GM21619 (cell line): ENCODE results near the gene OBSL1.

Source experiments
- ATAC-seq: cut with Tn5 transposase; IDR thresholded peaks from one replicate; pipeline ENCODE4 v1.9.1; 2021; ENCODE audit not compliant: unreplicated experiment

OBSL1 gene

DNA sequence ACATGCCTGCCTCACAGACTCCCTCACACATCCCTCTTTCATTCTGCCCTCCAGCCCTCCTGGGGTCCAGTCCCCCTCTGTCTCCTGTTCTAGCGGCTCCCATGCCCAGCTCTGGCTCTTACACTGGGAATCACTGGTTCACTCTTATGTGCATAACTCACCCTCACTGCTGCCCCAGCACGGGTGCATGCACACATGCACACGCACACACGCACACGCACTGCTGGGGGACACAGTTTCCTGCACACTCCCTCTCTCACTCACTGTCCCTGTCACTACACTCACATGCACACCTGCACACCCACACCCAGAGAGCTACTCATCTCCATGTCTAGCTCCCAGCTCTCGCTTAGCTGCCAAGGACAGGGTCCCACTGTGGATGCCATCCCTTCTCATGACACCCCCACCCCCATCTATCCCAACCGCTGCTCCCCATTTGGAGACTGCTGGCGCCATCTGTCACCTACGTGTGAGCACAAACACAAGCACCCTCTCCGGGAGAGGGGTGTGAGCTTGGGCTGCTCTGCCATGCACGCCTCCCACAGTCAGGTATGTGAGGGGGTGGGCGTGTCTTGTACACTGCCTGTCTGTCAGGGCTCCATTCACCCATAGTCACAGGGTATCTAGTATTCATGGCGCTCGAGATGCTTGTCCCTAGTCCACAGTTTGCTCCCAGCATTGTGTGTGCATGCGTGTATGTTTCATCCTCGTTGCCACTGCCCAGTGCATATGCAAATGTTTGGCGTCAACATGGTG is 55.3 kb downstream of the OBSL1 start:
- no peak for ATAC-seq

GRCh38 chr2:219514836-219515235 is 56.5 kb downstream of the OBSL1 start:
- ATAC-seq: no peak

DNA sequence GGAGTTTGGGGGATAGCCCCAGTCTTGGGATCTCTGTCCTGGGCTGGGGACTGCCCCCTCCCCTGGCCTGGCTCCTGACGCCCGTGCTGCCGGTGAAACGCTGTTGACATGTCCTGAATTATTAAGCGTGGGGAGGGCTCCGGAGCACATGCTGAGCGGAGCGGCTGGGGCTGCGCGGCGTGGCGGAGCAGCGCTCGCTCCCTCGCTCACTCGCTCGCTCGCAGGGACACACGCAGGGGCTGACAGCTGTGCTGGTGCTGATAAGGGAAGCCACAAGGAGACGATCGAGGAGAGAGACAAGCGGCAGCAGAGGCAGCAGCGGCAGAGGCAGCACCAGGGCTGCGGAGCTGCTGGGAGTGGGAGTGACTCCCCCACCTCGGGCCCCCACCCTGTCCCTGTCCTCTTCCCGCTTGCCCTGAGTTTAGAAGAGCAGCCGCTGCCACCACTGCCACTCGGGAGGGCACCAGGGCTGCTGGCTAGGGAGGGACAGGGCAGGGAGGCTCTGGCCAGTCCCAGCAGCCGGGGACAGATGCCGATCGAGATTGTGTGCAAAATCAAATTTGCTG is 57.1 kb downstream of the OBSL1 start, which contains the start of gene ASIC4:
ASIC4 (plus strand) TSS at position 287 of the 566 bp plus-strand sequence; CDS start at position 530, 243 bp downstream.
- ATAC-seq: no peak

- no peak for ATAC-seq
Observed at GRCh38 chr2:219513787-219514186, 57.6 kb downstream of the OBSL1 start.

DNA sequence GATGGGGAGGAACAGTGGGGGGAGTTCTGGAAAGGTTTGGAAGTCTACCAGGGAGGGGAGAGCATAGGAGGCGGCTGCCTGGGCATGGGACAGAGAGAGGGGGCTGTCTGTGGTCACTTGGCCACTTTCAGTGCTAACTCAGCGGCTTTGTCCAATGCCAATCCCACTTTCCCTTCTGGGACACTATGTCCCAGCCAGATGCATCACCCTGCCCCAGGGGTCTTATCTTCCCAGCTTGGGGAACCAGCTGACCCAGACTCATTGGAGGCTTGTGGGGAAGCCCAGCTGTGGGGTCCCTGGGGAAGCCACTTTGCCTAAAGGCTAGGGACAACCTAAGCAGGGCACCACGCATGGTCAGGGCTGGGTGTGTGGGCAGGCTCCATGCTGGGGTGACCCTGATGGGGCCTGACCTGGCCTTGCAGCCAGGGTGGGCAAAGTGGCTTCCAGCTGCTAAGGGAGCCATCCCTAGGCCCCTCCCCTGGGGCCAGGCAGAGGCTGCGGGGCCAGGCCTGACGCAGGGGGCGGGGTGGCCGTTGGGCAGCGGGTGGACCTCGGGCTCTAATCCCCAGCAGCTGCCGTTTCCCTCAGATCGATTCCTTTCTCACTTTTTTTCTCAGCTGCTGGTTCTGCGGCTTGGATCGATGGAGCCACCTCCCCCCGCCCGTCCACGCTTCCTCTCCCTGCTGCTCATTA is 58.7 kb downstream of the OBSL1 start:
- no peak for ATAC-seq

DNA sequence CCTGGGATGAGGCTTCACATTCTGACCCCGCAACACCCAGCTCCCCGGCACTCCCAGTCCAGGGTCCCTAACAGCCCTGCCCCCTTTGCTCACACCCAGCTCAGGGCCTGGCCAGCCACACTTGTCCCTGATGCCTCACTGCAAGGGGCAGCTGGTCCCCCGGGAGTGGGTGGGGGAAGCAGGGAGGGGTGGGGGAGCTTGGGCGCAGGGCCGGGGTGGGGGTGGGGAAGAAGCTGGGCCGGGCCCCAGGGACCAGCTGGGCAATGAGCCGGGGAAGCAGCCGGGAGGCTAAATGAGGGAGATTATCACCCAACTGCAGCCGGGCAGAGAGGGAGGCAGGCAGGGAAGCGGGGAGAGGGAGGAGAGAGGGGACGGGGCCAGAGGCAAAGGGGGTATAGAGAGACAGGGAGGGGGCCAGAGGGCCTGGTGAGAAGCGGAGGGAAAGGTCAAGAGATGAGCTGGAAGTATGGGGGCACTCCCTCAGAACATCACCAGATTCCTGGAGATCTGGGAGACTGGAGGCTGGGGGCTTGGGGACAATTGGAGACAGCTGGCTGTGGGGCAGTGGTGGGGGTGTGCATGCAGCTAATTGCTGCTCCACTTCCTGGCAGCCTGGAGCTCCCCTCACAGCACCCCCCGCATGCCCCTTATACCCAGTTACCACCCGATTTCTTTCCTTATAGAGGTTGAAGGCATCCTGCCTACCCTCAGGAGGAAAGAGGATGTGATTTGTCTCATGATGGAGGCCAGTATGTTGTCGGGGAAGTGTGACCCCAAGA is 59.6 kb downstream of the OBSL1 start:
- ATAC-seq: no peak

GRCh38 chr2:219510512-219511135 is 60.7 kb downstream of the OBSL1 start:
- no peak for ATAC-seq

DNA sequence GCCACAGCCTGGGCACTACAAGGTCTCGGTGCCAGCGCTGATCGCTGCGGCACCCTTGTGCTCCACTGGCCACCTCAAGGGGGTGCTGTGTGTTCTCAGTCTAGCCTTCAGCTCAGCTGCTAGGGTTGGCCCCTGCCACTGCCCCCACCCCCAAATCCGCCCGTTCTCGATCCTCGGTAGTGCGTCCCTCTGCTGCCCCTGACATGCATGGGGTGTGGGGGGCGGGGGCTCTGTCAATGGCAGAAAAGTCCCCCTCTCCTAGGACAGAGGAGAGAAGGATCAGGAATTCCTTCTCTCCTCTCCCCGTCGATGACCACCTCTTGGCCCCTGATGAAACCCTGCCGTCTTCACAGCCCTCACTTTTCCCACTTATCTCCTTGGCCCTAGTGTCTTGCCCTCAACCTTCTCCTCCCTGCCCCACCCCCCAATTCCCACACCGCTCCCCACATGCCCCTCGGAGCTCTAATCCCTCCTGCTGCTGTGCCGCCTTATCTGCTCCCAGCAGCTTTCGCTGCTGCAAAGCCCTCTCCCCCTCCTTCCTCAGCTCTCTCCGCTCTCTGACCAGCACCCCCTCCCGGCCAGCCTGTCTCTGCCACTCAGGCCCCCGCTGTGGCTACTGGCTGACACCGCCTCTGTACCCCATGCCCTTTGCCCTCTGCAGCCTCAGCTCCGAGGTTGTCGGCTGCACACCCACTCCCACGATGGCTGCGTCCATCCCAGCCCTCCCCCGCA is 61.4 kb downstream of the OBSL1 start:
- ATAC-seq: peak; percentile 75

GRCh38 chr2:219508971-219509779 is 62.2 kb downstream of the OBSL1 start:
- ATAC-seq: peak; percentile 19

- no peak for ATAC-seq
Observed at GRCh38 chr2:219508444-219508734, 63.0 kb downstream of the OBSL1 start.

- ATAC-seq: no peak
Observed at GRCh38 chr2:219507581-219508443, 63.5 kb downstream of the OBSL1 start.

- ATAC-seq: no peak
Observed at GRCh38 chr2:219506802-219507526, 64.4 kb downstream of the OBSL1 start.

- ATAC-seq: no peak
Observed at GRCh38 chr2:219506153-219506801, 65.1 kb downstream of the OBSL1 start.

DNA sequence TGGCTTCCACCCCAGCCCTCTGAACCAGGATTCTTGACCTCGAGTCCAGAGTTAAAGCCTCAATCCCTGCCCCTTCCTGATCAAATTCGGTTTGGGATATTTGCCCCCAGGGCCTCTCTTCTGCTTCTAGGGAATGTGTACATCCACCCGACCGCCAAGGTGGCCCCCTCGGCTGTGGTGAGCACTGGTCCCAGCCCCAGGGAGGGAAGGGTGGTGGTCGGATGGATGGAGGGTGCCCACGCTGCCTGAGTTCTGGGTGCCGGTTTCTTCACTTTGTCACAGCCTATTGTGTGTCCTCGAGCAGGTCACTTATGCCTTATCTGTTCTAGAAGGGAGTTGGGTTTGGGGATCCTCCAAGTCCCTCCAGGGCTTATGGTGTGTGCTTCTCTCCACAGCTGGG is 65.8 kb downstream of the OBSL1 start:
- no peak for ATAC-seq

- no peak for ATAC-seq
Observed at GRCh38 chr2:219502618-219503017, 68.7 kb downstream of the OBSL1 start.

GRCh38 chr2:219501849-219502248 is 69.5 kb downstream of the OBSL1 start:
- ATAC-seq: no peak
